Naive B cell (primary cell): ENCODE results near the gene MFAP2. TPM values are rescaled to one million over a fixed set of nuclear protein-coding genes. Genes with fewer than 3 reads are reported as not detected.
A peak's percentile ranks its signal among the peaks of the same experiment; 100 is the strongest.

Experiments used
- ATAC-seq, 2 donors: fragments of 150-1000 bp; cut with Tn5 transposase; 2 replicates each; pipeline ENCODE4 v1.10.0; 2021; ENCODE audit warnings: low read depth in 2 of 2, mild to moderate bottlenecking in 2 of 2, moderate library complexity in 2 of 2
- DNase-seq: peaks from one replicate; pipeline ENCODE4 v3.0.0; 2022
- H3K27ac Mint-ChIP-seq, 6 donors: one replicate each; pipeline ENCODE4 v1.8.0; 2020 to 2022; ENCODE audit warnings: mild to moderate bottlenecking in 6 of 6, mixed read lengths in 6 of 6, moderate library complexity in 5 of 6, inconsistent platforms in 2 of 6
- H3K27me3 Mint-ChIP-seq, 3 donors: one replicate each; pipeline ENCODE4 v1.8.0; 2021 to 2022; ENCODE audit warnings: mixed read lengths in 3 of 3, mild to moderate bottlenecking in 1 of 3
- H3K36me3 Mint-ChIP-seq, 2 donors: one replicate each; pipeline ENCODE4 v1.8.0; 2020 to 2022; ENCODE audit warnings: mixed read lengths in 2 of 2, inconsistent platforms in 1 of 2, mild to moderate bottlenecking in 1 of 2
- H3K4me1 Mint-ChIP-seq, 3 donors: one replicate each; pipeline ENCODE4 v1.8.0; 2020 to 2022; ENCODE audit warnings: mixed read lengths in 3 of 3, inconsistent platforms in 1 of 3, mild to moderate bottlenecking in 1 of 3, moderate library complexity in 1 of 3
- H3K4me3 Mint-ChIP-seq, 8 donors: one replicate each; pipeline ENCODE4 v1.8.0; 2020 to 2022; ENCODE audit warnings: mild to moderate bottlenecking in 8 of 8, mixed read lengths in 8 of 8, moderate library complexity in 8 of 8, inconsistent platforms in 2 of 8
- H3K9me3 Mint-ChIP-seq, 7 donors: one replicate each; pipeline ENCODE4 v1.8.0; 2020 to 2022; ENCODE audit warnings: mixed read lengths in 7 of 7, mild to moderate bottlenecking in 5 of 7, inconsistent platforms in 2 of 7, moderate library complexity in 1 of 7
- polyA plus RNA-seq, 6 donors: library from polyadenylated mRNA; unstranded; fragments of 300-500 nt; fragmentation: Illumina TruSeq; gene quantifications; one replicate each; pipeline ENCODE4 v1.2.3, GENCODE V29; 2021; ENCODE audit warnings: low read depth in 6 of 6

Gene MFAP2
- polyA plus RNA-seq, 6 donors from 2014 or later, result not detected

DNA sequence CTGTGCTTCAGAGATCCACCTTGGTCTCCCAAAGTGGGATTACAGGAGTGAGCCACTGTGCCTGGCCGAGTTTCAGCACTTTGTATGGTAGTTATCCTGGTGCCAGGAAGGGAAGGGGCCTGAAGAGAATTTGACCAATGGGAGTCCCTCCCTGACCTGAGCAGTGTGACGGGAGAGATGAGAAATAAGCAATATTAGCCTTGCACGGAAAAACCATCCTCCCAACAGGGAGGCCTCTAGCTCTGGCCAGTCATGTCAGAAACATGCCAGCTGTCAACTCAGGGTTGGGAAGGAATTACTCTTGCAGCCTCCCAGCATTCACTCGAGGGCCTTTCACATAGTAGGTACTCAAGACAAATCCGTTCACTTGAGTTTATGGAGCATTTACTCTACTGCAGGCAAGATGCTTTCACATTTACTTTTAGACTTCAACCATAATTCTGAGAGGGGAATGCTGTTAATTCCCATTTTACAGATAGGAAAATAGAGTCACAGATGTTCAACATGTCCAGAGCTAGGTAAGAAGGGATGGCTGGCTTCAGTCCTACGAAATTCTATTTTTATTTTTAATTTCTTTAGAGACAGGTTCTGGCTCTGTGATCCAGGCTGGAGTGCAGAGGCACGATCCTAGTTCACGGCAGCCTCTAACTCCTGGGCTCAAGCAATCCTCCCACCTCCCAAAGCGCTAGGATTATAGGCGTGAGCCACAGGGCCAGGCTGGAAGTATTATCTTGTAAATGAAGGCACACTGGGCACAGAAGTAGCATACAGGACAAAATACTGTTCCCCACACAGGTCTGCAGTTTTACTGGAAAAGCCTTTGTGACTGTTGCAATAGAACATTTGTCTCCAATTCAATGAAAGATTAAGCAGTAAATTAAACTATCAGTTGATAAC is 34.5 kb upstream of the MFAP2 start:
- H3K27ac Mint-ChIP-seq, result peak overlapping the region in 1 of 6 donors; percentile 27
- H3K36me3 Mint-ChIP-seq, result no peaks in the 10 kb centered on the region
- no peak for ATAC-seq
- no peaks in the 10 kb centered on the region for H3K9me3 Mint-ChIP-seq
- peak overlapping the region in 1 of 8 donors; percentile 72 for H3K4me3 Mint-ChIP-seq
- no peaks in the 10 kb centered on the region for H3K27me3 Mint-ChIP-seq
- DNase-seq, result no peak
- peaks cover 28 to 32% (median 30%) of the 10 kb centered on the region in 3 donors for H3K4me1 Mint-ChIP-seq

DNA sequence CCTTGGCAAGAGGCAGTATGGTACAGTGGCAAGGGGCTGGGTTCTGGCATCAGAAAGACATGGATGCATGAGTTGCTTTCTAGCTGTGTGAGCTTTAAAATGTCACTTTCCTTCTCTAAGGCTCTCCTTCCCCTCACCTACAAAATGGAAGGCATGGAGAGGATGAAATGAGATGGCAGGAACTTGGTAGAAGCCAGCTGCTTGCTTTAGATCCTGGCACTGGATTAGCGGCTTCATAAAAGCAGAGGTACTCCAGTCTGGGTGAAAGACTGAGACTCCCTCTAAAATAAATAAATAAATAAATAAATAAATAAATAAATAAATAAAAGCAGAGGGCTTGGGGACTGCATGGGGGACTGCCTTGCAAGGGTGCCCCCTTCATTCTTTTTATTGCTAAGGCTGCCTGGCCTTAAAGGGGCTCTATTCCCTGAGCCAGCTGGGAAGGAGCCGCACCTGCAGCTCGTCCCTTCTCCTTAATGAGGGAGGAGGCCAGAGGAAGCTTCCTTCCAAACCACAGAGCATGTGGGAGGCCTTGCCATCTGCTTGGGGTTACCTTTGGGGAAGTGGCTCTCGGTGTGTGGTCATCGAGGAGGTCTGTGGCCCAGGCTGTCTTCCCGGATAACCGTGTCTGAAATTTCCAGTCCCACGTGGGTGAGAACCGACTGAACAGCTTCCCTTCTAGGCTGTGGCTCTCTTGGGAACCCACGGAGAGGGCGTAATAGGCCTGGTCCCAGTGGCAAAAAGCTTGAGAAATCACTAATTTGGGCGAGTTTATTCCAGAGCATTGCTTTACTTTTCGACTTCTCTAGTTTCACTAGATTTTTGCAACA is 33.3 kb upstream of the MFAP2 start:
- Mint-ChIP-seq H3K4me3 (peak overlapping the region in 2 of 8 donors; percentile 25 to 72), H3K9me3 (no peaks in the 10 kb centered on the region), H3K4me1 (peaks cover 23 to 31% (median 24%) of the 10 kb centered on the region in 3 donors), H3K27me3 (no peaks in the 10 kb centered on the region), H3K36me3 (no peaks in the 10 kb centered on the region), H3K27ac (no peak overlapping the region)
- DNase-seq (no peak), ATAC-seq (no peak)

DNA sequence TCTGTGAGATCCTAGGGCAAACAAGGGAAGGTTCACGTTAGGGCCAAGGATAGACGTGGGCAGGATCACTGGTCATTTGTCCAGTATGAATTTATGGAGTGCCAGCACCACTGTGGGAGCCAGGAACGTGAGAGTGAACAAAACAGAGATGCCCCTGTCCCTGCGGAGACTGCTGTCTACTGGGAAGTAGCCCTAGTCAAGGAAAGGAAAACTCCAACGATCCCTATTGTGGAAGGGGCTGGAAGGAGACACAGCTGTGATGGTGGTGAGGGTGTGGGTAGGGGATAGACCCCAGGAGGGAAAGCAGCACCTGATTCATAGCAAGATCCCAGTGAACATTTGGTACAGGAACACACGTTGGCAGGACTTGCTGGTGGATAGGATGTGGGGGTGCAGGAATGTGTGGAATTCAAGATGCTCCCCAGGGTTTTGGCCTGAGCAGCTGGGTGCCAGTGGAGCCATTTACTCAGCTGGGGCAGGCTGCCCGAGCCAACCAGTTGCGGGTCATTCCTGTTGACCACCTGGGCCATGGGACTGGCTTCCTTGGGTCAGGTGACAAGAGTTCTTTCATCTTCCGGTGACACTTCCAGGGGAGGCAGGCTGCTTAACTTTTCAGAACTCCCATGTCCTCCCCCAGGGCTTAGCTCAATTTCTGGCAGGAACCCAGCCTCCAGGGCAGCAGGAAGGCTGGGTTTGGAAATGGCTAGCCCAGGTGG is 32.5 kb upstream of the MFAP2 start:
- no peaks in the 10 kb centered on the region for H3K36me3 Mint-ChIP-seq
- no peaks in the 10 kb centered on the region for H3K27me3 Mint-ChIP-seq
- H3K9me3 Mint-ChIP-seq, result no peaks in the 10 kb centered on the region
- peaks cover 23 to 31% (median 23%) of the 10 kb centered on the region in 3 donors for H3K4me1 Mint-ChIP-seq
- no peak for DNase-seq
- no peak overlapping the region for H3K27ac Mint-ChIP-seq
- no peak for ATAC-seq
- H3K4me3 Mint-ChIP-seq, result peak overlapping the region in 4 of 8 donors; percentile 29 to 83 (median 65)

DNA sequence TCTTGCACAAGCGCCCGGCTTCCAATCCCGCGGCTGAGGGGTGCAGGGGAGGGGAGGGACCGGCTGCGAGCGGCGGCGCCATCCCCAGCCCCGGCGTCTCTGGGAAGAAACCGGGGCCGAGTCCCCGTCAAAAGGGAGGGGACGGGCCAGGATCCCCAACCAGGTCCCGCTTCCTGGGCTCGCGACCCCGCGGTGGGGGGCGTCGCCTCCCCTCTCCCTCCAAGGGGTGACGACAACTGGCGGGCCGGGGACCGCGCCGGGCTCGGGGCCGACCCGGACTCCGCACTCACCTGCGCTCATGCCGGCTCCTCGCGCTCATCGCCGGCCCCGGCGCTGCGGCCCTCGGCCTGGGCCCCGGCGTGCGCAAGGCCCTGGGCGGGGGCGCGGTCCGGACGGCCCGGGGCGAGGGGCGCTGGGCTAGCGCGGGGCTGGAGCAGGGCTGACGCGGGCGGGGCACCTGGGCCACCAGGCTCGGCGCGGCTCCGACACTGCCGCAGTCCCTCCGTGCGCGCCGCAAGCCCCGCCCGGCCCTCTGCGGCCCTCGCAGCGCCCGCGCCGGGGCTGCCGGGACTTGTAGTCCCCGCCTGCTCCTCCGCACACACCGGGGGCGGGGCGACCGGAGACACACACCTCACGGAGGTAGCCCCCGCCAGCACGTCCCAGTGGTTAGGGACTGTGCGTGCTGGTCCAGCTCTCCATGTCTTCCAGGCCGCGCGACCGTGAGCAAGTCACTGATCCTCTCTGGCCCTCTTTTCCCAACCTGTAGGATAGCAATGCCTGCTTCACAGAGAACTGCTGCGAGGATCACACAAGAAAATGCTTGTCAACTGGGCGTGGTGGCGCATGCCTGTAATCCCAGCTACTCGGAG is 31.3 kb upstream of the MFAP2 start, which contains the start of gene ATP13A2:
Gene ATP13A2, minus strand, starts transcription at position 490 of the 869 bp plus-strand sequence. Its CDS starts 190 bp downstream, at position 300.
- no peaks in the 10 kb centered on the region for H3K36me3 Mint-ChIP-seq
- ATAC-seq (peak; percentile 99), DNase-seq (peak; percentile 84)
- peak within 1 kb of the TSS in 5 of 6 donors; percentile 33 to 69 (median 56) for H3K27ac Mint-ChIP-seq
- H3K27me3 Mint-ChIP-seq, result no peaks in the 10 kb centered on the region
- H3K9me3 Mint-ChIP-seq, result no peaks in the 10 kb centered on the region
- H3K4me3 Mint-ChIP-seq, result peak within 1 kb of the TSS; percentile 82 to 93 (median 86)
- H3K4me1 Mint-ChIP-seq, result peaks cover 23 to 31% (median 23%) of the 10 kb centered on the region in 3 donors

DNA sequence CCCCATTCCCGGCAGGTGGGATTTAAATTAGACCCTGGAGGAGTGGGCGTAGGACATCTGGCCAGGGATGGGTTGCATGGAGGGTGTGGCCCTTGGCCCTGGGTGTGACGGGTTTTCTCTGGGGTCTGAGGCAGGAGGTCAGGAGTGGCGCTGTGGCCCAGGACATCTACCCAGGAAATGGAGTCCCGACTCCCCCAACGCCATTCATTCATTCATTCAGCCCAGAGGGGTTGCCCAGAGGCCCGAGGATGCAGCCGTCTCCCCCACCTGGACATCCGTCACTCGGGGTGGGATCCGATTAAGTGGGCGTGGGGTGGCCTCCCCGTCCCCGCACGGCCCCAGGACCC is 30.6 kb upstream of the MFAP2 start:
- ATAC-seq, result no peak
- peak overlapping the region in 4 of 6 donors; percentile 33 to 69 (median 56) for H3K27ac Mint-ChIP-seq
- H3K36me3 Mint-ChIP-seq, result no peaks in the 10 kb centered on the region
- H3K27me3 Mint-ChIP-seq, result no peaks in the 10 kb centered on the region
- DNase-seq, result no peak
- peak overlapping the region; percentile 81 to 93 (median 86) for H3K4me3 Mint-ChIP-seq
- no peaks in the 10 kb centered on the region for H3K9me3 Mint-ChIP-seq
- H3K4me1 Mint-ChIP-seq, result peaks cover 23 to 31% (median 23%) of the 10 kb centered on the region in 3 donors

DNA sequence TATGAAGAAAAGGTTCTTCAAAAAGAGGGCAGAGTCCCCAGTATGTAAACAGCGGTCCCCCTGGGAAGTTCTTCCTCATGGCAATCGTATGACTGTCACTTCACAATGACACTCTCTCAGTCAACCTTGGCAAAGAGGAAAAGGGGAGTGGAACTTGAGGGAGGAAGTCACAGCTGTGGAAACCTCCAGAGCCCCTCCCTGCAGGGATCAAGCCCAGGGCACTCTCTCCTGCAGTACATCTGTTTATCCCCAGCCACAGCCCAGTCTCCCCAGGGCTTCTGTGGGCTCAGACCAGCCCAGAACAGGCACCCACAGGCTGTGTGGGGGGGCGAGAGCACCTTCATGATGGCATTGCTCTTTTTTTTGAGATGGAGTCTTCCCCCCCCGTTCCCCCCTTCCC is 29.3 kb upstream of the MFAP2 start:
- no peak for ATAC-seq
- peaks cover 23 to 31% (median 23%) of the 10 kb centered on the region in 3 donors for H3K4me1 Mint-ChIP-seq
- H3K4me3 Mint-ChIP-seq, result peak overlapping the region; percentile 39 to 93 (median 82)
- no peak for DNase-seq
- no peaks in the 10 kb centered on the region for H3K36me3 Mint-ChIP-seq
- no peaks in the 10 kb centered on the region for H3K9me3 Mint-ChIP-seq
- H3K27me3 Mint-ChIP-seq, result no peaks in the 10 kb centered on the region
- H3K27ac Mint-ChIP-seq, result peak overlapping the region in 3 of 6 donors; percentile 6 to 75 (median 44)

DNA sequence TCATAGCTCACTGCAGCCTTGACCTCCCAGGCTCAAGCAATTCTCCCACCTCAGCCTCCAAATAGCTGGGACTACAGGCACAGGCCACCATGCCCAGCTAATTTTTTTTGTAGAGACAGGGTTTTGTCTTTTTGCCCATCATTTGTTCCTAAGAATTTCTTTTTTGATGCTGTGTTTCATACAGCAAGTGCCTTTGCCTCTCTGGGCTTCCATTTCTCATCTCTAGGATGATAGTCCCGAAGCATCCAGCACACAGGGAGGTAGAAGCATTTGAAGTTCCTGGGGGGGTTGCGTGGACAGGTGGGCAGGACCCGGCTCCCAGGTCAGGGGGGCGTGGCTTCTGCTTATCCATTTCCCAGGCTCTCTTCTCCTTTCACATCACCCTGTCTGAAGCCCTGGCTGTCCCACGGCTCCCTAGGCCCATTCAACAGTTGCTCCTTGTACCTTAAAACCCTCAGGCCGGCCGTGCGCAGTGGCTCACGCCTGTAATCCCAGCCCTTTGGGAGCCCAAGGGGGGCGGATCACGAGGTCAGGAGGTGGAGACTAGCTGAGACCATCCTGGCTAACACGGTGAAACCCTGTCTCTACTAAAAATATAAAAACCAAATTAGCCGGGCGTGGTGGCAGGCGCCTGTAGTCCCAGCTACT is 27.9 kb upstream of the MFAP2 start:
- H3K4me3 Mint-ChIP-seq, result peak overlapping the region in 2 of 8 donors; percentile 22 to 25
- no peaks in the 10 kb centered on the region for H3K27me3 Mint-ChIP-seq
- H3K9me3 Mint-ChIP-seq, result no peaks in the 10 kb centered on the region
- H3K36me3 Mint-ChIP-seq, result peaks cover 0 to 6% of the 10 kb centered on the region in 2 donors
- peaks cover 23 to 31% (median 23%) of the 10 kb centered on the region in 3 donors for H3K4me1 Mint-ChIP-seq
- ATAC-seq (no peak), DNase-seq (no peak)
- peak overlapping the region in 1 of 6 donors; percentile 81 for H3K27ac Mint-ChIP-seq

DNA sequence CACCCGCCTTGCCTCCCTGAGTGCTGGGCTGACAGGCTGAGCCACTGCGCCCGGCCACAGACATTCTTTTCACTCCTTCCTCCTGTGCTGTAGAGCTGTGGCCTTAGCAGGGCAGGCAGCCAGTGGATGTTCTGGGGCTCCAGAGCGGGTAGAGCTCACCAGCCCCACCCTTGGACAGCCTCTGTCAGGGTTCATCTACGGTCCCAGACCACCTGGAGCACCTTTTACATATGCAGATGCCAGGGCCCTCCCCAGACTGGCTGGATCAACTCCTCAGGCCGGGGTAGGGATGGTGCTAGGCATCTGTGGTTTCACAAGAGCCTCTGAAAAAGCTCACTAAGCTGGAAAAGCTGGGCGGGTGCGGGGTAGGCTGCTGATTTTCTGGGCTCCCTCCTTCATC is 26.7 kb upstream of the MFAP2 start:
- Mint-ChIP-seq H3K4me3 (no peak overlapping the region), H3K9me3 (no peaks in the 10 kb centered on the region), H3K4me1 (peaks cover 17 to 25% (median 21%) of the 10 kb centered on the region in 3 donors), H3K36me3 (peaks cover 0 to 6% of the 10 kb centered on the region in 2 donors), H3K27me3 (no peaks in the 10 kb centered on the region), H3K27ac (no peak overlapping the region)
- DNase-seq, result no peak
- no peak for ATAC-seq

DNA sequence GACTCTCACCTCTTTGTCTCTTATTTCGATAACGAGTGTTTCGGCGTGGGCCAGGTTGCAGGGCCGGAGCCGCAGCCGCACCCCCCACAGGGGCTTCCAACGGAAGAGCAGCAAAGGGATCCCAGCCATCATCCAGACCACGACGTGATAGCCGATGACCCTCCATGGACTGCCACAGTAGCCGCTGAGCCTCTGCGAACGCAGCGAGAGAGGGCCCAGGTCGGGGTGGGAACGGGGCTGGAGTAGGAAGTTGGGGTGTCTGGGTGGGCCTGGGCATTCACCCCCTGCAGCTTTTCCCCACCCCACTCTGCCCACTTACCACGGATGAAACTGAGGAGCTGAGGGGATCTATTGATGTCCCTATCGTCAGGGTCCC is 24.9 kb upstream of the MFAP2 start:
- ATAC-seq (no peak), DNase-seq (no peak)
- H3K4me1 Mint-ChIP-seq, result peaks cover 8 to 14% (median 10%) of the 10 kb centered on the region in 3 donors
- no peaks in the 10 kb centered on the region for H3K27me3 Mint-ChIP-seq
- H3K36me3 Mint-ChIP-seq, result peaks cover 0 to 6% of the 10 kb centered on the region in 2 donors
- no peak overlapping the region for H3K27ac Mint-ChIP-seq
- no peak overlapping the region for H3K4me3 Mint-ChIP-seq
- H3K9me3 Mint-ChIP-seq, result no peaks in the 10 kb centered on the region

DNA sequence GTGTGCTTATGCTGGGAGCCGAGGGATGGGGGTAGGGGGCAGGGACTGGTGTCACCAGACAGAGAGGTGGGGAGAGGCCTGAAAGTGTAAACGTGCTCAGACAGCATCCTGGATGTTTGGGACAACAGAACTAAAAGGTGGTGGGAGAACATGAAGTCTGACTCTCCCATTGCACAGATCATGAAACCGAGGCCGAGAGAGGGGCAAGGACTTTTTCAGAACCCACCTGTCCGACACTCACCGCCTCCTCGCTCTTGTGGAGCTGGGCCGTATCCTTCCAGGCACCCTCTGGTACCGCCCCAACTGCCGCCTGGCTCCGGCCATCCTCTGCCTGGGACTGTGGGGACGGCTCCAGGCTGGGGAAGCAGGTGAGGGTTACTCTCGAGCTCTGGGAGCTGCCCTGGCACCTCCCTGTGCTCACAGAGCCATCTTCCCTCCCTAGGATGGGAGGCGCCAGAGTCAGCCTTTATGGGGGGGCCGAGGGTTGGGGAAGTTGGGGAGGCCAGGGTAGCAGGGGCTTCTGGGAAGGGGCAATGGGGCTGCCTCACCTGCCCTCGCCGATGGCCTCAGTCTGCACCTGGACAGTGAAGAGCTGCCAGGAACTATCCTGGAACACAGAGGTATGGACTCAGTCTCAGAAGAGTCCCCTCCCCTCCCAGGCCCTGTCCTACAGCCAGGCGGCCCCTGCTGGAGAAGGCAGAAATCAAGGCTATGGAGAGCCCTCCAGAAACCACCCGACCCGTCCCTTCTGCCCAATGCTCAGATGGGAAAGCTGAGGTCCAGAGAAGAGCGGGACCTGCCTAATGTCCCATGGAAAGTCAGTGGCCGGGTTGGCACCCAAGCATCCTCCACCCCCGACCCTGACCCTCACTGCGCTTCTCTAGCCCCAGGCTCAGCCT is 24.3 kb upstream of the MFAP2 start:
- Mint-ChIP-seq H3K4me3 (no peak overlapping the region), H3K9me3 (no peaks in the 10 kb centered on the region), H3K36me3 (peaks cover 0 to 10% of the 10 kb centered on the region in 2 donors), H3K27ac (no peak overlapping the region), H3K4me1 (peaks cover 2 to 7% (median 3%) of the 10 kb centered on the region in 3 donors), H3K27me3 (no peaks in the 10 kb centered on the region)
- no peak for DNase-seq
- ATAC-seq, result no peak

DNA sequence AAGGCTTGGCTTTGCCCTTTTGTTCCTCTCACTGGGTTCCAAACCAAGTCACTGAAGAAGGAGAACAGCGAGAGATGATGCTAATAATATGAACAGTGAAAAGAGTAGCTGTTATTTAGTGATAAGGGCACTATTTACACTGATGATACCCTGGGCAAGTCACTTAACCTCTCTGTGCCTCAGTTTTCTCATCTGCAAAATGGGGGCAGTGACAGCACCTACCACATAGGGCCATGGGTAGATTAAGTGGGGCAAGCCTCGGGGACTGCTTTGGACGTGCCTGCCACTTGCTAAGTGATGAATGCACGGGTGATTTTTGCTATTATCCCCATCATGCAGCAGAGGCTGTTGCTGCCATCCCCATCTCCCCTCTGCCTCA is 22.1 kb upstream of the MFAP2 start:
- no peaks in the 10 kb centered on the region for H3K9me3 Mint-ChIP-seq
- peaks cover 0 to 3% (median 0%) of the 10 kb centered on the region in 3 donors for H3K4me1 Mint-ChIP-seq
- H3K27me3 Mint-ChIP-seq, result no peaks in the 10 kb centered on the region
- no peak overlapping the region for H3K4me3 Mint-ChIP-seq
- ATAC-seq (no peak), DNase-seq (no peak)
- H3K27ac Mint-ChIP-seq, result peak overlapping the region in 1 of 6 donors; percentile 69
- peaks cover 5 to 24% of the 10 kb centered on the region in 2 donors for H3K36me3 Mint-ChIP-seq
